Keratinocyte (primary cell): Measurements from ENCODE around the gene KLHL36.

Experiments
- EZH2 ChIP-seq: IDR thresholded peaks from one replicate; pipeline ENCODE4 v1.6.1; 2012; ENCODE audit warnings: inconsistent platforms, mild to moderate bottlenecking, low read length, moderate library complexity
- TF ChIP-seq, protein P1 (sequence below), 3 experiments: IDR thresholded peaks in 1 of 3; conservative IDR thresholded peaks in 1 of 3; optimal IDR thresholded peaks in 1 of 3; 2 replicates in 2 of 3; 3 replicates in 1 of 3; pipeline versions ENCODE3 to v1.5.1; 2011; ENCODE audit warnings: low read length in 3 of 3, mild to moderate bottlenecking in 3 of 3, moderate library complexity in 2 of 3, control low read depth in 1 of 3, inconsistent platforms in 1 of 3; ENCODE audit not compliant: insufficient read depth in 2 of 3; ENCODE audit errors: extremely low read depth in 1 of 3

DNA sequence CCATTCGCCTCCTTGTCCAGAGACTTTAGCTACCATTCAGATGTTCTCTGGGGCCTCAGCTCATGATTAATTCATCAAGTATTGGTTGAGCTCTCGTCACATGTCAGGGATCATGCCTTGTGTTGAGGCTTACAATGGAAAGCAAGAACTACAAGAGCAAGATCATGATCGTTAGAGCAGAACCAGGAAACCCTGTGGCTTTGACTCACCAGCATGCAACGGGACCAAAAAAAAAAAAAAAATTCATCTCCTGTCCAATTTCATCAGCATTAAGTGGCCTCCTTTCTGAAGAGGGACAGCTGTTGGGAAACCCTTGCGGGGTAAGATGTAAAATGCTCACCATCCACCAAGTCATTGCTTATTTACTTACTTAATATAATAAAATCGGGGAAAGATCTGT, 39.4 kb downstream of the KLHL36 start:
- TF ChIP-seq, protein P1, sequence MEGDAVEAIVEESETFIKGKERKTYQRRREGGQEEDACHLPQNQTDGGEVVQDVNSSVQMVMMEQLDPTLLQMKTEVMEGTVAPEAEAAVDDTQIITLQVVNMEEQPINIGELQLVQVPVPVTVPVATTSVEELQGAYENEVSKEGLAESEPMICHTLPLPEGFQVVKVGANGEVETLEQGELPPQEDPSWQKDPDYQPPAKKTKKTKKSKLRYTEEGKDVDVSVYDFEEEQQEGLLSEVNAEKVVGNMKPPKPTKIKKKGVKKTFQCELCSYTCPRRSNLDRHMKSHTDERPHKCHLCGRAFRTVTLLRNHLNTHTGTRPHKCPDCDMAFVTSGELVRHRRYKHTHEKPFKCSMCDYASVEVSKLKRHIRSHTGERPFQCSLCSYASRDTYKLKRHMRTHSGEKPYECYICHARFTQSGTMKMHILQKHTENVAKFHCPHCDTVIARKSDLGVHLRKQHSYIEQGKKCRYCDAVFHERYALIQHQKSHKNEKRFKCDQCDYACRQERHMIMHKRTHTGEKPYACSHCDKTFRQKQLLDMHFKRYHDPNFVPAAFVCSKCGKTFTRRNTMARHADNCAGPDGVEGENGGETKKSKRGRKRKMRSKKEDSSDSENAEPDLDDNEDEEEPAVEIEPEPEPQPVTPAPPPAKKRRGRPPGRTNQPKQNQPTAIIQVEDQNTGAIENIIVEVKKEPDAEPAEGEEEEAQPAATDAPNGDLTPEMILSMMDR (optimal IDR thresholded peaks at IDR 0.05 in 1 of 3, IDR thresholded peaks at IDR 0.05 in 1 of 3, conservative IDR thresholded peaks at IDR 0.05 in 1 of 3; ENCODE audit: extremely low read depth in 1 of 3, insufficient read depth in 2 of 3, low read length in 3 of 3), result no peak
- TF ChIP-seq EZH2, result no peak
